Ovary (tissue), 9 donors: ENCODE results near the gene PYCR2. TPM values are rescaled to one million over a fixed set of nuclear protein-coding genes. Genes with fewer than 3 reads are reported as not detected.
A peak's percentile ranks its signal among the peaks of the same experiment; 100 is the strongest.

ENCODE experiments used
- DNase-seq, 5 donors: peaks; one replicate each; pipeline ENCODE4 v3.0.0-alpha.2; 2019 to 2020
- H3K27ac ChIP-seq, 2 donors: fragments of 200-600 bp; one replicate each; pipeline versions ENCODE4 v1.5.1 to v1.8.0; 2019 to 2022
- H3K27me3 ChIP-seq: fragments of 200-600 bp; one replicate; pipeline ENCODE4 v1.8.0; 2022
- H3K36me3 ChIP-seq: fragments of 200-600 bp; sonication (generic); one replicate; pipeline ENCODE4 v1.5.1; 2019
- H3K4me1 ChIP-seq: one replicate; pipeline ENCODE4 v1.8.1; 2013; ENCODE audit warnings: mild to moderate bottlenecking, moderate library complexity; ENCODE audit not compliant: insufficient read depth
- H3K4me3 ChIP-seq: fragments of 200-600 bp; sonication (generic); one replicate; pipeline ENCODE4 v1.5.1; 2017
- H3K9me3 ChIP-seq, 2 donors: fragments of 200-600 bp in 1 of 2; sonication (generic) in 1 of 2; one replicate each; pipeline versions ENCODE4 v1.5.1 to v1.8.1; 2013 to 2019; ENCODE audit warnings: mild to moderate bottlenecking in 1 of 2, moderate library complexity in 1 of 2
- EP300 ChIP-seq: sonication (generic); formaldehyde crosslinking; IDR thresholded peaks from one replicate; pipeline ENCODE4 v1.6.1; 2017; ENCODE audit warnings: antibody characterized with exemption
- POLR2A ChIP-seq: fragments of 450-650 bp; IDR thresholded peaks from one replicate; pipeline ENCODE4 v1.6.1; 2017; ENCODE audit warnings: antibody characterized with exemption, mild to moderate bottlenecking, moderate library complexity
- WGBS, 3 donors: extraction: QIAGEN DNeasy Blood & Tissue Kit in 1 of 3; methylation state at CpG; one replicate each; pipeline versions ENCODE4 v1.1.5 to v1.1.7; 2013 to 2017; 5-methylcytosine and 5-hydroxymethylcytosine counted together
- intact Hi-C, 4 donors: fragments of 100-400 bp; cut with DNase I; formaldehyde crosslinking; loops; one replicate each; pipeline versions ENCODE4 v1.11.0 to v1.15.1; 2022 to 2023
- polyA plus RNA-seq, 2 donors: library from polyadenylated mRNA; stranded (reverse); fragments of 200-250 nt in 1 of 2; fragments of 350-450 nt in 1 of 2; fragmentation: Illumina TruSeq in 1 of 2; extraction: RNeasy Lipid Tissue Mini Kit (QIAGEN cat#74804) in 1 of 2; gene quantifications; one replicate each; pipeline ENCODE4 v1.2.3, GENCODE V29; 2013 to 2014
- total RNA-seq, 7 donors: library from RNA; depleted of rRNA in 2 of 7; stranded (reverse); fragments of >200 nt in 2 of 7; fragmentation: NEBNext Ultra II Directional in 3 of 7; extraction: Animal tissue kit (Norgen Biotek cat#: 25700) in 3 of 7; gene quantifications; one replicate each; pipeline versions ENCODE4 v1.1.0 to v1.2.4, GENCODE V29; 2016 to 2023
- TF ChIP-seq, protein P1 (sequence below), 3 donors: fragments of 450-650 bp in 2 of 3; fragments of 200-600 bp in 1 of 3; IDR thresholded peaks; one replicate each; pipeline versions ENCODE4 v1.5.1 to v1.8.0; 2016 to 2022; ENCODE audit warnings: antibody characterized with exemption in 3 of 3, mild to moderate bottlenecking in 1 of 3
- donor health status: DM: no; HTN: no; CAD: no; lungs with moderate emphysema.
- donor health status: DM: no; HTN: no; CAD: no.
- donor health status: Bipolar disorder and iron deficiency.
- donor health status: DM: yes; HTN: yes; CAD: no.
- donor health status: DM: no; HTN: no; CAD: no.
- donor health status: DM: yes; HTN: yes; CAD: no.

The PYCR2 gene
- total and polyA plus RNA-seq, 9 donors: 35.8 to 93.3 (median 58.7) TPM

DNA sequence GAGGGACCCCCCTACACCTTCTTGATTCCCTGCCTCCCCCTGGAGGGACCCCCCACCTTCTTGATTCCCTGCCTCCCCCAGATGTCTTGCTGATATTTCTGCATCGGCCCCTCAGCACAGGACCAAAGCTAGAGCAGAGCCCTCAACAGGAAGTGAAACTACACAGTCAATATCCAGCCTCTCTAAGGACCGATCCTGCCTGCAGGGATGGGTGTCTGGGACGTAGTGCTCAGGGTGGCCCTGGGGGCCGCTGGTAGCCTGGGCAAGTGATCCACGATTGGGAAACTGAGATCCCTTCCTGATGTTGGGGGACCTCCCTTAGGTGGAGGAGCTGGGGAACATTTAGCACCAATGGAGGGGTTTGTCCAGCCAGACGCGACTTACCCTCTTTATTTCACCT lies 20.9 kb upstream of the PYCR2 start:
- H3K9me3 ChIP-seq: no peaks in the 10 kb centered on the region
- DNase-seq: no peak
- TF ChIP-seq POLR2A (no peak), EP300 (no peak)
- TF ChIP-seq, protein P1, sequence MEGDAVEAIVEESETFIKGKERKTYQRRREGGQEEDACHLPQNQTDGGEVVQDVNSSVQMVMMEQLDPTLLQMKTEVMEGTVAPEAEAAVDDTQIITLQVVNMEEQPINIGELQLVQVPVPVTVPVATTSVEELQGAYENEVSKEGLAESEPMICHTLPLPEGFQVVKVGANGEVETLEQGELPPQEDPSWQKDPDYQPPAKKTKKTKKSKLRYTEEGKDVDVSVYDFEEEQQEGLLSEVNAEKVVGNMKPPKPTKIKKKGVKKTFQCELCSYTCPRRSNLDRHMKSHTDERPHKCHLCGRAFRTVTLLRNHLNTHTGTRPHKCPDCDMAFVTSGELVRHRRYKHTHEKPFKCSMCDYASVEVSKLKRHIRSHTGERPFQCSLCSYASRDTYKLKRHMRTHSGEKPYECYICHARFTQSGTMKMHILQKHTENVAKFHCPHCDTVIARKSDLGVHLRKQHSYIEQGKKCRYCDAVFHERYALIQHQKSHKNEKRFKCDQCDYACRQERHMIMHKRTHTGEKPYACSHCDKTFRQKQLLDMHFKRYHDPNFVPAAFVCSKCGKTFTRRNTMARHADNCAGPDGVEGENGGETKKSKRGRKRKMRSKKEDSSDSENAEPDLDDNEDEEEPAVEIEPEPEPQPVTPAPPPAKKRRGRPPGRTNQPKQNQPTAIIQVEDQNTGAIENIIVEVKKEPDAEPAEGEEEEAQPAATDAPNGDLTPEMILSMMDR (IDR thresholded peaks at IDR 0.05): no peak
- WGBS, 3 donors: 84 to 90% (median 89%) methylated on average over 6 to 7 of the region's 7 CpGs
- H3K4me1 ChIP-seq: peaks cover 16% of the 10 kb centered on the region
- intact Hi-C loops: no loop called here
- no peak overlapping the region for H3K27ac ChIP-seq
- H3K4me3 ChIP-seq: no peak overlapping the region
- H3K27me3 ChIP-seq: no peaks in the 10 kb centered on the region
- no peaks in the 10 kb centered on the region for H3K36me3 ChIP-seq

DNA sequence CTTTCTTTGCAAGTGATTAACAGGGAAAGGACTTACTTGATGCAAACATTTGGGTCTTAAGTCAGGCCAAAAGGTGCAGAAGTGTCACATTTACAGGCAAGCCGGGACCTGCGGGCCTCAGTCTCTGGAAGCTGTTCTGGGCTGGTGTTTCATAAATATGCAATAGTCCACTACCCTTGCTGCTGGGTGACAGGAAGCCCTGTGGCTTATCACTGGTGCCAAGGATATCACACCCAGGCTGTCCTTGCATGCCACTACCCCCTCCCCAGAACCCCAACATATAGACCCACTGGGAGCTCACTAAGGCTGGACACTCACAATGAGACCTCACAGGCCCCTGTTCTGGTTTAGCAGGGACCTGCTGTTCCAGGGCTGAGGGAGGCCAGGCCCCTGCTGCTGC lies 20.3 kb upstream of the PYCR2 start:
- intact Hi-C loops: no loop called here
- DNase-seq: no peak
- no peak overlapping the region for H3K27ac ChIP-seq
- no peaks in the 10 kb centered on the region for H3K36me3 ChIP-seq
- H3K27me3 ChIP-seq: no peaks in the 10 kb centered on the region
- H3K4me3 ChIP-seq: no peak overlapping the region
- TF ChIP-seq EP300: no peak
- TF ChIP-seq, protein P1 (IDR thresholded peaks at IDR 0.05): no peak
- TF ChIP-seq POLR2A: no peak
- H3K9me3 ChIP-seq: no peaks in the 10 kb centered on the region
- WGBS, 3 donors: 97 to 100% (median 100%) methylated on average over 2 of the region's 2 CpGs
- H3K4me1 ChIP-seq: peaks cover 16% of the 10 kb centered on the region

DNA sequence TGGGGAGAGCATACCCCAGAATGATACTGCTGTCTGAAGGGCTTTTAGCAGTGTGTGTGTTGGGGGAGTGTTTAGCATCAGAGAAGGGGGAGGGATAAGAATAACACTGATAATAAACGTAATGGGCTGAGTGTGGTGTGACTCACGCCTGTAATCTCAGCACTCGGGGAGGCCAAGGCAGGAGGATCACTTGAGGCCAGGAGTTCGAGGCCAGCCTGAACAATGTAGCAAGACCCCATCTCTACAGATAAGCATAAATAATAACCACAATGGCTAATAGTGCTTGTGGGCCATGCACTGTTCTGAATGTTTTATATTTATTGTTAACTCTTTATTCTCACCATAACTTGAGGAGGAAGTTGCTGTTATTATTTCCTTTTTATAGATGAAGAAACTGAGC lies 19.5 kb upstream of the PYCR2 start:
- Histone ChIP-seq H3K9me3 (no peaks in the 10 kb centered on the region), H3K27ac (no peak overlapping the region), H3K36me3 (no peaks in the 10 kb centered on the region), H3K4me3 (no peak overlapping the region), H3K4me1 (peaks cover 16% of the 10 kb centered on the region), H3K27me3 (no peaks in the 10 kb centered on the region)
- 36 to 51% (median 46%) methylated on average over 4 of the region's 4 CpGs for WGBS, 3 donors
- no peak for DNase-seq
- intact Hi-C loops: no loop called here
- TF ChIP-seq, protein P1 (IDR thresholded peaks at IDR 0.05): no peak
- TF ChIP-seq EP300 (no peak), POLR2A (no peak)

DNA sequence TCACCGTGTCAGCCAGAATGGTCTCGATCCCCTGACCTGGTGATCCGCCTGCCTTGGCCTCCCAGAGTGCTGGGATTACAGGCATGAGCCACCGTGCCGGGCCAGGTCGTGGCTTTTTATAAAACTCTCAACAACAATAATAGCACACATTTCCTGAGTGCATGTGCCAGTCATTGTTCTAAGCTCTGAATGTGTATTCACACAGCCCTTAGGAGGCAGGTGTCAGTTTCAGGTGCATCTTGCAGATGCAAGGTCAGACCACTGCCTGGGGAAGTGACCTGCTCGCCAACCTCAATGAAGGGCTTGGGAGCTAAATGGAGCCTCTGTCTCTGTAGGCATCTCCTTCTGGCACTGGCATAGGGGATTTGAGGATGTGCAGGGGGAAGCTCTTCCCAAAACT lies 18.5 kb upstream of the PYCR2 start:
- Histone ChIP-seq H3K9me3 (no peaks in the 10 kb centered on the region), H3K4me3 (no peak overlapping the region), H3K36me3 (no peaks in the 10 kb centered on the region), H3K27ac (no peak overlapping the region), H3K27me3 (no peaks in the 10 kb centered on the region), H3K4me1 (peaks cover 16% of the 10 kb centered on the region)
- TF ChIP-seq POLR2A (no peak), EP300 (no peak)
- TF ChIP-seq, protein P1 (IDR thresholded peaks at IDR 0.05): no peak
- WGBS, 3 donors: 81 to 91% (median 84%) methylated on average over 7 of the region's 7 CpGs
- DNase-seq: no peak
- intact Hi-C loops: no loop called here

DNA sequence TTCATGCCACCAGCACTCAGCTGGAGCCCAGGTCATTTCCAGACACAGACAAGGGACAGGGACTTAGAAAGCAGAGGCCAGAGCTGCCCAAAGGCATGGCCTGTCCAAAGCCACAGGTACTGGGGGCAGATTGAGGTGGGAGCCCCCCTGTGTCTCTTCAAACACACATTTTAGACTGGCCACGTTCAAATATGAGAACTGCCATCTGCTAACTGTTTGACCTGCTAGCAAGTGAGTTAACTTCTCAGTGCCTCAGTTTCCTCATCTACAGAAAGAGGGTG lies 17.8 kb upstream of the PYCR2 start:
- no peaks in the 10 kb centered on the region for H3K9me3 ChIP-seq
- no peaks in the 10 kb centered on the region for H3K27me3 ChIP-seq
- WGBS, 3 donors: 8 to 44% (median 41%) methylated on average over 1 of the region's 1 CpG
- H3K36me3 ChIP-seq: no peaks in the 10 kb centered on the region
- DNase-seq: no peak
- H3K4me3 ChIP-seq: no peak overlapping the region
- intact Hi-C loops: no loop called here
- TF ChIP-seq EP300 (no peak), POLR2A (no peak)
- TF ChIP-seq, protein P1 (IDR thresholded peaks at IDR 0.05): no peak
- H3K27ac ChIP-seq: peak overlapping the region in 1 of 2 donors; percentile 84
- peaks cover 16% of the 10 kb centered on the region for H3K4me1 ChIP-seq
